Ascending aorta (tissue), 2 donors: ENCODE measurements around the gene MCRIP1. TPM values are rescaled to one million over a fixed set of nuclear protein-coding genes. Genes with fewer than 3 reads are reported as not detected.

Experiments used
- DNase-seq, 2 donors: peaks; one replicate each; pipeline ENCODE4 v3.0.0-alpha.2; 2019; ENCODE audit warnings: low spot score in 2 of 2
- H3K27ac ChIP-seq, 2 donors: fragments of 200-600 bp; sonication (generic); one replicate each; pipeline ENCODE4 v1.5.1; 2016 to 2017; ENCODE audit warnings: mild to moderate bottlenecking in 1 of 2
- H3K27me3 ChIP-seq: fragments of 200-600 bp; sonication (generic); one replicate; pipeline ENCODE4 v1.5.1; 2017
- H3K36me3 ChIP-seq, 2 donors: fragments of 200-600 bp; sonication (generic); one replicate each; pipeline ENCODE4 v1.5.1; 2016
- H3K4me1 ChIP-seq, 2 donors: fragments of 200-600 bp; sonication (generic); one replicate each; pipeline ENCODE4 v1.5.1; 2016 to 2017; ENCODE audit warnings: mild to moderate bottlenecking in 1 of 2
- H3K4me3 ChIP-seq, 2 donors: fragments of 200-600 bp; sonication (generic); one replicate each; pipeline ENCODE4 v1.5.1; 2016 to 2017; ENCODE audit warnings: mild to moderate bottlenecking in 1 of 2
- H3K9me3 ChIP-seq, 2 donors: fragments of 200-600 bp; sonication (generic); one replicate each; pipeline ENCODE4 v1.5.1; 2016
- CTCF ChIP-seq, 3 experiments: fragments of 200-600 bp in 2 of 3; fragments of 450-650 bp in 1 of 3; sonication (generic) in 2 of 3; IDR thresholded peaks; one replicate each; pipeline ENCODE4 v1.5.1; 2016 to 2019; ENCODE audit warnings: antibody characterized with exemption in 3 of 3, mild to moderate bottlenecking in 1 of 3, moderate library complexity in 1 of 3
- intact Hi-C: fragments of 100-400 bp; cut with DNase I; formaldehyde crosslinking; loops from one replicate; pipeline ENCODE4 v1.15.1; 2023
- total RNA-seq: library from RNA; depleted of rRNA; stranded (reverse); fragments of >200 nt; gene quantifications from one replicate; pipeline ENCODE4 v1.1.0, GENCODE V29; 2016

The MCRIP1 gene
- total RNA-seq, 1 donor from 2014 or later: 149 TPM

GRCh38 chr17:81815646-81815986, 17.5 kb downstream of the MCRIP1 start:
- Histone ChIP-seq H3K9me3 (no peaks in the 10 kb centered on the region), H3K27ac (no peak overlapping the region), H3K4me3 (no peak overlapping the region), H3K36me3 (no peaks in the 10 kb centered on the region), H3K27me3 (no peaks in the 10 kb centered on the region), H3K4me1 (no peaks in the 10 kb centered on the region)
- DNase-seq: no peak
- intact Hi-C loops: no loop called here
- TF ChIP-seq CTCF (IDR thresholded peaks at IDR 0.05): no peak

- no peak for DNase-seq
- intact Hi-C loops: no loop called here
- TF ChIP-seq CTCF (IDR thresholded peaks at IDR 0.05): no peak
- Histone ChIP-seq H3K36me3 (no peaks in the 10 kb centered on the region), H3K27ac (no peak overlapping the region), H3K4me1 (no peaks in the 10 kb centered on the region), H3K9me3 (no peaks in the 10 kb centered on the region), H3K27me3 (no peaks in the 10 kb centered on the region), H3K4me3 (no peak overlapping the region)
Measured at GRCh38 chr17:81814748-81815645, 18.1 kb downstream of the MCRIP1 start.

- no peaks in the 10 kb centered on the region for H3K27me3 ChIP-seq
- H3K4me1 ChIP-seq: no peaks in the 10 kb centered on the region
- DNase-seq: no peak
- intact Hi-C loops: no loop called here
- H3K9me3 ChIP-seq: no peaks in the 10 kb centered on the region
- TF ChIP-seq CTCF (IDR thresholded peaks at IDR 0.05): no peak
- H3K36me3 ChIP-seq: no peaks in the 10 kb centered on the region
- no peak overlapping the region for H3K27ac ChIP-seq
- no peak overlapping the region for H3K4me3 ChIP-seq
Measured at GRCh38 chr17:81813861-81814683, 19.0 kb downstream of the MCRIP1 start.

GRCh38 chr17:81813371-81813684, 19.8 kb downstream of the MCRIP1 start:
- no peak for DNase-seq
- H3K27me3 ChIP-seq: no peaks in the 10 kb centered on the region
- intact Hi-C loops: no loop called here
- no peak for TF ChIP-seq CTCF (IDR thresholded peaks at IDR 0.05)
- no peaks in the 10 kb centered on the region for H3K36me3 ChIP-seq
- H3K9me3 ChIP-seq: no peaks in the 10 kb centered on the region
- H3K4me3 ChIP-seq: no peak overlapping the region
- no peak overlapping the region for H3K27ac ChIP-seq
- no peaks in the 10 kb centered on the region for H3K4me1 ChIP-seq

- Histone ChIP-seq H3K4me3 (no peak overlapping the region), H3K27ac (no peak overlapping the region), H3K4me1 (no peaks in the 10 kb centered on the region), H3K27me3 (no peaks in the 10 kb centered on the region), H3K36me3 (no peaks in the 10 kb centered on the region), H3K9me3 (no peaks in the 10 kb centered on the region)
- intact Hi-C loops: no loop called here
- TF ChIP-seq CTCF (IDR thresholded peaks at IDR 0.05): no peak
- DNase-seq: no peak
Measured at GRCh38 chr17:81812571-81813370, 20.3 kb downstream of the MCRIP1 start.
